ENCODE measurements around the gene PLA2G15.
"Not testable (repeated sequence)": the region's sequence is repeated elsewhere in the genome, so short reads cannot be mapped to it uniquely, and the experiment has no call there.

PLA2G15 gene

DNA sequence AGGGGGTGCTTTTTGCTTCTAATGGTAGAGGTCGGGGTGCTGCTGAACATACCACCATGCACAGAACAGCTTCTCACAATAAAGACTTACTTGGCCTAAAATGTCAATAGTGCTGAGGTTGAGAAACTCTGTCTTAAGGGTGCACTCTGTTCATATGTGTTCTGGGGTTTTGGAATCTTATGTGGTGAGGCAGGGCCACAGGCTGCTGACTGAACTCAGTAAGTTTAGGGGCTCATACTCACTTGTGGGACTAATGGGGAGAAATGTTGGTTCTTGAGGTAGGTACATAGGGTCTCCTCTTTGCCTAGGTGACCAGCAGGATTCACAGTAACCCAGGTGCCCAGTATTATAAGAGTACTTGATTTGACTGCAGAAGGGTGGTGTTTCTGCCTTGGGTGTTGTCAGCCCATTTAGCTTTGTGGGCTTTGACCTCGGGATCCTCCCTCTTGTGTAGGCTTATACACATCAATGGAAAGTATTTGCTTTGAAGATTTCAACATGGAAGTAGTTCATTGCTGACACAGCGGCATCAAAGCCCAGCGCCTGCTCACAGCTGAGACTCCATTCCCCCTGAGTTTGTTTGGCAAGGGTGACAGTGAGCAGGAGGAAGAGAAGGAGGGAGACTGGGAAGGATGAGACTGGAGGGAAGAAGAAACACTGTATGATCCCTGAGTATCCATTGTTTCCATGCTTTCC lies 36.3 kb downstream of the PLA2G15 start:
- DNase-seq (ENCODE audit: low spot score), result no peak

DNA sequence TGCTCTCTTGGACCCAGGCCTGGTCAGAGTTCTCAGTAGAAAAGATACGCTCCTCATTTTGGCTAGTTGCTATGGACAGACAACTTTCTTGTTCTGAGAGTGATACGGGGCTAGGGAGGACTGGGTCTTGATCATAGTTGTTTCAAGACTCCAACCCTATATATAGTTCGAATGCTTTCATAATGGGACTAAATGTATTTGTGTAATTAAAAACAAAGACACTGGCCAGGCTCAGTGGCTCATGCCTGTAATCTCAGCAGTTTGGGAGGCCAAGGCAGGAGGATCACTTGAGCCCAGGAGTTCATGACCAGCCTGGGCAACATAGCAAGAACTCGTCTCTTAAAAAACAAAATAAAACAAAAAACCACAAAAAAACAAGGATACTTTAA lies 36.9 kb downstream of the PLA2G15 start:
- no peak for DNase-seq (ENCODE audit: low spot score)

DNA sequence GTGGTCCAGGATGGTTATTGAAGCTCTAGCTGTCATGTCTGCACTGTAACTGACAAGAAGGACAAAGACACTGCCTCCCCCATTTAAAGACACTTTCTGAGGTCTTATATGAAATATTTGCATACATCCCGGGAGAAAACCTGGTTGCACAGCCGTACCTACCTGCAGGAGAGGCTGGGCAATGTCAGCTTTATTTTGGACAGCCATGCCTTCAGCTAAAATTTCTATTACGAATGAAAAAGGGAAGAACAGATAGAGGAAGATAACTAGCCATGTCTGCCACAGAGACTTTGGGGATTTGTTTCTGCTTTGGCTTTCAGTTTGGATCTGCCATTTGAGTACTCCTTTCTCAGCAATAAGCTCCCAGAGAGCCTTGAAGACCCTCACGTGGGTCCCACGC lies 38.2 kb downstream of the PLA2G15 start:
- no peak for DNase-seq (ENCODE audit: low spot score)

DNA sequence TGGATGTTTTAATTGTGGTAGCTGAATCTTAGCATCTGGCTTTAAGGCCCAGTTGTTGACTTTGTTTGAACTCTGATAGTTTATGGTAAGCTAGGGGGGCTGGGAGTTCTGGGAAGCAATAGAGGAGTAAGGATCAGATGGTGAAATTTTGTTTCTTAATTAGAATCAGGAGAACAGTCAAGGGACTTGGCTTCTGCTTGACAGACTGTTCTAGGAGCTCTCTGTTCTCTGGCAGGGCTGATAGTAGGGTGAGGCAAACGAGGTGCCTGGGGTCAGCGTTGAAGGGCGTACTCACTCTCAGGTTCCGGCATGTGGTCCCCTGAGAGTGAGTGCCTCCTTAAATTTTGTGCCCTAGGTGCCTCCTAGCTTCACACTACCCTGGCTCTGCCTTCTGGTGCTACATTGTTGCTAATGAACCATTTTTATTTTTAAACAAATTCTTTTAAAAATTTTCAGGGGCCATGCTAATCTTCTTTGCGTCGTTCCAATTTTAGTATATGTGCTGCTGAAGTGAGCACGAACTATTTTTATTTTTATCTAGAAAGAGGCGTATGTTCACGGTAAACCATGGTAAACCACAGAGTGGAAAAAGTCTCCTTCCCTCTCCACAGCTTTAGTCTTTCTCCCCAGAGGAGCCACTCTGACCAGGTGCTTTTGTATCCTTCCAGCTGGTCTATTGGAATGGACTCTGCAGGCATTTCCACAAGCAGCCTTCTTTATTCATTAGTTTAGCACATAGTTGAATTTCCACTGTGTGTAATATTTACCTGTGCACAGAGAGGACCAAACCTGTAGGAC lies 38.8 kb downstream of the PLA2G15 start:
- no peak for DNase-seq (ENCODE audit: low spot score)

DNA sequence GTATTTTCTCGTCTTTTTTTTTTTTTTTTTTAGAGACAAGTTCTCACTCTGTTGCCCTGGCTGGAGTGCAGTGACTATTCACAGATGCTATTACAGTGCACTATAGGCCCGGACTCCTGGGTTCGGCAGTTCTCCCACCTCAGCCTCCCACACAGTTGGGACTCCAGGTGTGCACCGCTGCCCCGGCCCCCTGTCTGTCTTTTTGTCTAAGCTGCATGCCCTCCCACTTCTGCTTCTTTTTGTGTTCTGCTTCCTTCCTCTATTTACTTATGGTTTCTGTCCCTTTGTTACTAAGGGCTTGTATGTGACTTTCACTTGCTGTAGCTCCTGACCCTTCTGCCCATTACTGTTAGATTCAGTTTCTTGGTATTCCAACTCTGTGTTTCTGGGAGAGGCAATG lies 39.7 kb downstream of the PLA2G15 start:
- no peak for DNase-seq (ENCODE audit: low spot score)

DNA sequence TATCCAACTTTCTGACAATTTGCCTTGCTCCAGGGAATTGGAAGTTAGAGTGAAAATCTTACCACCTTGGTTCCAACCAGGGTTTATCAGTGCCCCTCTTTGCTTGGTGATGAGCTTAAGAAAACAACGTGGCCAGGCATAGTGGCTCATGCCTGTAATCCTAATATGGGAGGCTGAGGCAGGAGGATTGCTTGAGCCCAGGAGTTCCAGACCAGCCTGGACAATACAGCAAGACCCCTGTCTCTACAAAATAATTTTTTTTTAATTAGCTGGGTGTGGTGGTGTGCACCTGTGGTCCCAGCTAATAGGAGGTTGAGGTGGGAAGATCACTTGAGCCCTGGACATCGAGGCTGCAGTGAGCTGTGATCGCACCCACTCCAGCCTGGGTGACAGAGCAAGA lies 40.5 kb downstream of the PLA2G15 start:
- DNase-seq (ENCODE audit: low spot score), result no peak

DNA sequence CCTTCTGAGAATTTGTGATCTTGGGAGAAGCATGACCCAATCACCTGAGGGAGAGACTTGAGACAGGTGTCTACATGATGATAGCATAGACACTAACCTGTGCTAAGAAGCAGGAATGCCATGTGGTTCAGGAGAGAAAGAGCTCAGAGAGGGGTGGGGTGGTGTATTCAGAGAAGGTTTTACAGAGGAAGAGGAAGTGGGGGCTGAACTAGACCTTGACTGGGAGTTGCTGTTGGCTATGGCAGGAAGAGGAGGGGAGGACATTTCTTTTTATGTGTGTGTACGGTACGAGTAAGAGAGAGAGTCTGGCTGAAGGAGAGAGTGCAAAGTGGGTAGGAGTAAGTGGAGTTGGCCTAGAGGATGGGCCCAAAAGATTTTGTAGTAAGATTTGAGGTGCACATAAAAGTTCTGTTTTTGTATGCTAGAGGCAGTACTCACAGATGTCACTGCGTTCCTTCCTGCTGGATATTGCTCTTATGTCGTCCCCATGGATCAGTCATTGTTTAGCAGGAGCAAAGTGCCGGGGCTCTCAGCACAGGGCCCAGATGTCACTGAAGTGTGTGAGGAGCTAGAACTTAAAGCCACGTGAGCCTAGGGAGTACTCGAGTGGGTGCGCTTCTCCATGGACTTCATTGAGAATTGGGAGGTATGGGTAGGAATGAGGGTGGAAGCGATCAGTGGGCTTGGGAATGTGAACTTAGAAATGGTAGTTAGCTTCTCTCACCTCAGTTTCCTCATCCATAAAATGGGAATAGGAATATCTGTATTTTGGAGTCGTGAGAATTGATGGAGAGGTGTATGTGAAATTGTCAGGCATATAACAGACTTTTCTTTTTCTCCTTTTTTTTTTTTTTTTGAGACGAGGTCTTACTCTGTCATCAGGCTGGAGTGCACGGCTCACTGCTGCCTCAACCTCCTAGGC lies 41.2 kb downstream of the PLA2G15 start:
- DNase-seq (ENCODE audit: low spot score), result no peak

DNA sequence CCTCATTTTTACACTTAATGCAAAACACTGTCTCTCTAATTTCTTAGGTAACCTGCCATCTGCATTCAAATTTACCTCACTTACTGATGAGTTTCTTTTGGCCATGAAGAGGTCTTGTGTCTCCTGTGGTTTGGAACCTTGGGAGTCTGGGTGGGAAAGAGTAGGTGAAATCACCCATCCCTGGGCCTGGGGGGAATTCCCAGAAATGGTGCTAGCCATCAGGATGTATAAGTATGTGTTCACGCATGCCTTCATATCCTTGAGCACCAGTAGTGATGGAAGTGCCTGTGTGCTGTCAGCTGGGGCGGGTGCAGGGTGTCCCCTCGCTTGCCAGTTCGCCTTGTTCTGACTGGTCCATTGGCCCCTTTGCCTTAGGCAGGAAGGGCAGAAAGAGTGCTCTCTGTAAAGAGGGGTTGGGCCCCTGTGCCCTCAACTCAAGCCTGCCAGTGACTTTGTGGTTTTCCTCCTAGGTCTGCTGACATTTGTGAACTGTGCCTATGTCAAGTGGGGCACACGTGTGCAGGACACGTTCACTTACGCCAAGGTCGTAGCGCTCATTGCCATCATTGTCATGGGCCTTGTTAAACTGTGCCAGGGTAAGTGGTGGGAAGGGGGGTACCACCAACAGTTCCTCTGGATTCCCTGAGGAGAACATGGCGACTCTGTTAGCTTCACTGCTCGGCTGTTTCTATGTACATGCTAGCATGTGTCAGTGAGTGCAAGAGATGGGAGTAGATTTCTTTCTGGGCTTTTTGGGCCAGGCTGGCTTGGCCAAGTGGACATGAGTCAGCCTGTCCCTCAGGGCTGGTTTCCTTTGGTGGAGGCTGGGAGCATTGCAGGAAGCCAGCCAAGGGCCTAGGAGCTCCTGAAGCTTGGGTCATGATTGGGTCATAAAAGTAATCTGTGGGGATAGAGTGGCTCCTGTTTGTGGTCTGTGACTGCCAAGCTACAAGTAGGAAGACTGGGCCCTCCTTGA lies 42.4 kb downstream of the PLA2G15 start:
- peak; percentile 89 for DNase-seq (ENCODE audit: low spot score)

DNA sequence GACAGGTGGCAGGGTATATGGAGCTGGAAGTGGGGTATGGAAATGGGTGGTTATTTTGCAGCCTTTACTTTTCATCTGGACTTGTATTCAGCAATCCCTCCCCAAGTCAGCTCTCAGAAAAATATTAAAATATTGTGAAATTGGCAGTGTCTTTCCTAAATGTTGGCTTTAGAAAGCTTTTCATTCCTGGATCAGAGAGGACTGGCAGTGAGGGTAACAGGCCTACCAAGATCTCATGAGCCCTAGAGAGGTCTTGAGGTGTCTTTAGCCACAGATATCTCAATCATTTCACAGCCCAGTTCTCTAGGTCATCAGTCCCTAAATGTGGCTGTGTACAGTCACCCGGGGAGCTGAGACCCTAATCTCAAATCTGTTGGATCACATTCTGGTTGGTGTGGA lies 43.1 kb downstream of the PLA2G15 start:
- DNase-seq (ENCODE audit: low spot score), result no peak

DNA sequence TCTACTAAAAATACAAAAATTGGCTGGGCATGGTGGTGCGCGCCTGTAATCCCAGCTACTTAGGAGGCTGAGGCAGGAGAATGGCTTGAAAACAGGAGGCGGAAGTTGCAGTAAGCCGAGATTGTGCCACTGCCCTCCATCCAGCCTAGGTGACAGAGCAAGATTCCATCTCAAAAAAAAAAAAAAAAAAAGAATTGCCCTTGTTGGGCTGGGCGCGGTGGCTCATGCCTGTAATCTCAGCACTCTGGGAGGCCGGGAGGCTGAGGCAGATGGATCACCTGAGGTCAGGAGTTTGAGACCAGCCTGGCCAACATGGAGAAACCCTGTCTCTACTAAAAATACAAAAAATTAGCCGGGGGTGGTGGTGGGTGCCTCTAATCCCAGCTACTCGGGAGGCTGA lies 43.6 kb downstream of the PLA2G15 start:
- DNase-seq (ENCODE audit: low spot score), result not testable (repeated sequence)

DNA sequence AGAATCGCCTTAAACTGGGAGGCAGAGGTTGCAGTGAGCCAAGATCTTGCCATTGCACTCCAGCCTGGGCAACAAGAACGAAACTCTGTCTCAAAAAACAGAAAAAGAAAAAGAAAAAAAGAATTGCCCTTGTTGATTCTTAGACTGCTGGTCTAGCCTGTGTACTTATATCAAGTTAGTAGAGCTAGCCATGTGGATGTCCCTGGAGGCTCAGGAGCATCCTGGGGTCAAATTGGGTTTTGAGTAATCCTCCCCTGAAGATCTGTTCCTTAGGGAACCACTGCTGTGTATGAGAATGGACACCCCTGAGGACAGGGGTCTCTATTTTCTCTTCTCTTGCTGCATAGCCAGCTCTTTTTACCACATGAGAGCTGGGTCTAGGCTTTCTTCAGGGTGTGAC lies 44.0 kb downstream of the PLA2G15 start:
- DNase-seq (ENCODE audit: low spot score), result no peak

DNA sequence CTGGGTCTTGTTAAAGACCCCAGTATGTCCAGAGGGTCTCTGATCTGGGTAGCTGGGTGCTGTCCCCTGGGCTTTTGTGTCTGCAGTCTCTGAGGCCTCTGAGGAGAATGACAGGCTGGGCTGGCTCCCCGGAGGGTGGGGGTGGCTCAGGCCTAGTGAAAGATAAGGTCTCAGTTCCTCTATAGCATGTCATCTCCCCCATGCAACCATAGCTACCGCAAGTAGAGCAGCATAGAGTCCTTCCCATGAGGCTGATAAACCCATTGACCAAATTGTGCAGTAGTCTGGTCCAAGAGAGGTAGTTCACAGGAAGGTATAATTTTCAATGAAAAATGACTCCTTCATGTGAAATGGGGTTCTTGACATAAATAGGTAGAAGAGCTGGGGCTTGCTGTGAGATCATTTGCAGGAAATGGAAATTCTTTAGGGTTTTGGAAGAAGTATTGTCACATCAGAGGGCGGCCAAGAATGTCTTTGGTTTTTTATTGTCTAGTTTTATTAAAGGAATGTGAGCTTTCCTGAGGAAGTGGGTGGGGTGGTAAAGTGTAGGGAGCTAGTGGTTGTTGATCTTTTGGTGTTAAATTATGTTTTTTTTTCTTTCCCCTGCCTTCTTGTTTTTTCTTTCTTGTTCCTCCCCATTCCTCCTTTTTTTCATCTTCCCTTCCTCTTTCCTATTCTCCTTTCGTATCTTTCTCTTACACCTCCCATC lies 44.6 kb downstream of the PLA2G15 start:
- no peak for DNase-seq (ENCODE audit: low spot score)

DNA sequence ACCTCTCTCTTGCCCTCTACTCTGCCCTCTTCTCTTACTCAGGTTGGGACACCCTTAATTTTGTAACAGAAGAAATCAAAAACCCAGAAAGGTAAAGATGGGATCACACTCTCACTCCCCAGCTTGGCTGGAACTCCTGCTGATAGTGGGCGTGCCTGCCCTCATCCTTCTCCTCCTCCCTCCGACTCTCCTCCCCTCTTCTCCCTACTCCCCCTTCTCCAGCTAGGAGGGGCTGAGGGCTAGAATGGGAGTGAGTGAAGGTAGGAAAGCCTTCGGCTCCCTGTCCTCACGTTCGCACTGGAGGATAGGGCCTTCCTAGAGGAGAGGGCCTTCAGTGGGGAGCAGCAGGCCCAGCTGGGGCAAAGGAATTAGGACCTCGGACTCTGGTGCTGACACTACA lies 45.3 kb downstream of the PLA2G15 start:
- DNase-seq (ENCODE audit: low spot score), result no peak

DNA sequence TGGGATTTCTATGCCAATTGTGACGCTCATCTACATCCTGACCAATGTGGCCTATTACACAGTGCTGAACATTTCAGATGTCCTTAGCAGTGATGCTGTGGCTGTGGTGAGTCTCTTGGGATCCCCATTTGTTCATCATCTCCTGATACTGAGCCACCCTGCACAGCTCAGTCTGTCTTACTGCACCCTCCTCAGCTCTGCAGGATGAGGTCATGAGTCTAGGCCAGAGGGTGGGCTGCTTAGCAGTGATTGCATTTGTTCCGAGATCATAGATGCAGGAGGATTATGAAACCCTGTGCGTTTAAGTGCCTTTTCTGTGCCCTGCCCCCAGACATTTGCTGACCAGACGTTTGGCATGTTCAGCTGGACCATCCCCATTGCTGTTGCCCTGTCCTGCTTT lies 46.1 kb downstream of the PLA2G15 start:
- no peak for DNase-seq (ENCODE audit: low spot score)

DNA sequence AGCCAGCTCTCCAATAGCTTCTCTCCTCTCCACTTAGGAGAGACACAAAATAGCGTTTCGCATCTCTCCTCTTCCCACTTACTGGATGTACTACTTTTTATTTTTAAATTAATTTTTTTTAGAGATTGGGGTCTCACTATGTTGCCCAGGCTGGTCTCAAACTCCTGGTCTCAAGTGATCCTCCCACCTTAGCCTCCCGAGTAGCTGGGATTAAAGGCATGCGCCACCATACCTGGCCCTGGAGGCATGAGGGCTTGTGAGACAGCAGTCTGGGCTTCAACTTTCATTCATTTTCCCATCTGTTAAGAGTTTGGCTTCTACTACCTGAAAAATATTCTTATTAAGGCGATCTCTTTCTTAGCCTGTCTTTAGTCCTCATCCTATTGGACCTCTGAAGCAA lies 47.3 kb downstream of the PLA2G15 start:
- no peak for DNase-seq (ENCODE audit: low spot score)

DNA sequence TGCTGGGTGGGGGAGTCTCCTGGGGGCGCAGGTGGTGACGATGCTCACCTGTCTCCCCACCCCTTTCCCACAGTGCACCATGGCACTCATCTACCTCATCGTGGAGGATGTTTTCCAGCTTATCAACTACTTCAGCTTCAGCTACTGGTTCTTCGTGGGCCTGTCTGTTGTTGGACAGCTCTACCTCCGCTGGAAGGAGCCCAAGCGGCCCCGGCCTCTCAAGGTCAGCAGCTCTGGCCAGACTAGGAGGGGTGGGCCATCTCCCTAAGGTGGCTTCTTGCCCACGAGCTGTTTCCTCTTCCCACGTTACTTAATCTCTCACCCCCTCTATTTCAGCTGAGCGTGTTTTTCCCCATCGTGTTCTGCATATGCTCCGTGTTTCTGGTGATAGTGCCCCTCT lies 51.1 kb downstream of the PLA2G15 start:
- DNase-seq (ENCODE audit: low spot score), result no peak

DNA sequence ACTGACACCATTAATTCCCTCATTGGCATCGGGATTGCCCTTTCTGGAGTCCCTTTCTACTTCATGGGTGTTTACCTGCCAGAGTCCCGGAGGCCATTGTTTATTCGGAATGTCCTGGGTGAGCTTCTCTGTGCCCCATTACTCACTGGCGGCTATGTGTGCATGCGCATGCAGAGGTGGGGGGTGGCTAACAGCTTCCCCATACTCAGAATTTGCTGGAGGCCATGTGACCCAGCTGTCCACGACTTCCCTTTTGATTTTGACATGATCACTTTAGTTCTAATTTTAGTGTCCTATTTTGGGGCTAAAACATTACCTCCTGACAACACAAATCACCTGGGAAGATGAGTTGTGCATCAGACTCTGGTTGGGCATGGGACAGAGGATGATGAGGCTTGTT lies 51.5 kb downstream of the PLA2G15 start:
- DNase-seq (ENCODE audit: low spot score), result no peak

DNA sequence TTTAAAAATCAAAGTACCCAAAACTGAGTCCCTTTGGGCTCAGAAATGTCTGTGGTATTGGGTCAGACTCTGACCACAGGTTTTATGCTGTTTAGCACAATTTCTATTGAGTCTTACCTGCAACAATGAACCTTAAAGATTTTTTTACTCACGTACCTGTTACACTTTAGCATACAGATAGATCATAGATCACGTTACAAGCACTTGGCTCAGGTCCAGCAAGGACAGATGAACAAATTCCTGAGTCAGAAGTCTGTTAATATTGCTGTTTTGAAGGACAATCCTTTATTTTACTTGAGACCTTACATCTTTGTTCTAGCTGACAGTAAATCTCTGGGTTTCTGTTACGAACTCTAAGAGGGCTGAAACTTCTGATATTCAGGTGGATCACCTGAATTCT lies 52.7 kb downstream of the PLA2G15 start:
- no peak for DNase-seq (ENCODE audit: low spot score)

DNA sequence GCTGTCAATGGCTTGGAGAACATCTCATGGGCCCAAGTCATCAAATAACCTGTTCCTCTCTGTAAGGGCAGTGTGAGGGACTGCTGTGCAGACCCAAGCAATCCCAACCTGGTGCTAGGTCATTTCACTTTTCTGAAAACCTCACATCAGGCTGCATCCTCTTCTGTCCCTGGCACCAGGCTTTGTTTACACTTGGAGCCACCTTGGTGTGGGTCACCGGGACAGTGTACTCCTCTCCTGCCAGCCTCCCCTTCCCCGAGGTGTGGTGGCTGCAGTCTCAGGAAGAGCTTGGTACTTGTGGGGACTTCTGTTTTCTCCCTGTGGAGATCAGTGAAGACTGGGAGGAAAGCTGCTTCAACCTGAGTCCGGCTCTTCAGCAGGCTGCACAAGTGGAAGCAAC lies 53.1 kb downstream of the PLA2G15 start:
- no peak for DNase-seq (ENCODE audit: low spot score)

DNA sequence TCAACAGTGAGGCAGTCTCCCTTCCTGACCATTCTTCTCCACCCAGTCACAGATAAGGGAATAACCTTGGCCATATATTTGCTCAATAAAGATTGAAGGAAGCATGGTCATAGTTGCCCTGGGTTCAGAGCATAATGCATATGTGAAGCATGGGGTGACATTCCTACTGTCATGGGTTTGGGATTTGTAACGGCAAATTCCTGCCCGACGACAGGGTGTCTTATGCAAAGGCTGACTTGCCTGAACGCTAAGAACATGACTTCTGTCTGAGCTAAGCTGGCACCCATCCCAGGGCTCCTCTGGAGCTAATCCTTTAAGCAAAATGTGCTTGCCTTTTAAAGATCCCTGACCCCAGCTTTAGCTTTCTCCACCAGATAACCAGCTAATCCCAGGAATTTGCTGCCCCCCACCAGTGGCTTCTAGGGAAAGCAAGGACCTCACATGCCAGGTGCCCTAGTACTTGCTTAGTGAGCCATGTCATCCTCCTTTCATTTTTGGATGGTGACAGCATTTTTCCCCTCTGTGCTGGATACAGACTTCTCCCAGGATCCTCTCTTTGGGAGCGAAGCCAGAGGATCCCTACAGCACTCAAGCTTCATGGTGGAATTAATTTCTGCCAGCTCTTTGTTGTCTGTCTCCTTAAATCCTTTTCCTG lies 53.9 kb downstream of the PLA2G15 start:
- peak; percentile 50 for DNase-seq (ENCODE audit: low spot score)
